Measurements from ENCODE around the gene ZFAND3.

GRCh38 chr6:38185244-38185643, 365.7 kb downstream of the ZFAND3 start:
- no peak for TF ChIP-seq EZH2 (IDR thresholded peaks at IDR 0.05; ENCODE audit: low read length)
- TF ChIP-seq, protein P1, sequence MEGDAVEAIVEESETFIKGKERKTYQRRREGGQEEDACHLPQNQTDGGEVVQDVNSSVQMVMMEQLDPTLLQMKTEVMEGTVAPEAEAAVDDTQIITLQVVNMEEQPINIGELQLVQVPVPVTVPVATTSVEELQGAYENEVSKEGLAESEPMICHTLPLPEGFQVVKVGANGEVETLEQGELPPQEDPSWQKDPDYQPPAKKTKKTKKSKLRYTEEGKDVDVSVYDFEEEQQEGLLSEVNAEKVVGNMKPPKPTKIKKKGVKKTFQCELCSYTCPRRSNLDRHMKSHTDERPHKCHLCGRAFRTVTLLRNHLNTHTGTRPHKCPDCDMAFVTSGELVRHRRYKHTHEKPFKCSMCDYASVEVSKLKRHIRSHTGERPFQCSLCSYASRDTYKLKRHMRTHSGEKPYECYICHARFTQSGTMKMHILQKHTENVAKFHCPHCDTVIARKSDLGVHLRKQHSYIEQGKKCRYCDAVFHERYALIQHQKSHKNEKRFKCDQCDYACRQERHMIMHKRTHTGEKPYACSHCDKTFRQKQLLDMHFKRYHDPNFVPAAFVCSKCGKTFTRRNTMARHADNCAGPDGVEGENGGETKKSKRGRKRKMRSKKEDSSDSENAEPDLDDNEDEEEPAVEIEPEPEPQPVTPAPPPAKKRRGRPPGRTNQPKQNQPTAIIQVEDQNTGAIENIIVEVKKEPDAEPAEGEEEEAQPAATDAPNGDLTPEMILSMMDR (optimal IDR thresholded peaks at IDR 0.05 in 1 of 3, IDR thresholded peaks at IDR 0.05 in 1 of 3, conservative IDR thresholded peaks at IDR 0.05 in 1 of 3; ENCODE audit: extremely low read depth in 1 of 3, insufficient read depth in 2 of 3, low read length in 3 of 3): no peak

Data from keratinocyte (primary cell).